Measurements from ENCODE around the gene RFTN2. TPM values are rescaled to one million over a fixed set of nuclear protein-coding genes. Genes with fewer than 3 reads are reported as not detected.

The RFTN2 gene
- total RNA-seq, 1 donor from 2014 or later = 29.9 TPM

GRCh38 chr2:197539734-197540133, 135.7 kb downstream of the RFTN2 start:
- no peak for DNase-seq

- DNase-seq = no peak
Measured at GRCh38 chr2:197538412-197538811, 137.0 kb downstream of the RFTN2 start.

Small RNA genes within 50 kb of the gene (small RNA-seq; reads per million reads assigned to genes)
- gene AC020550.1 = not detected

Other genes with a start within 250 kb of the RFTN2 start
- 394 TPM for gene SF3B1, start 240.6 kb downstream of the RFTN2 start, total RNA-seq
- gene COQ10B, start 222.0 kb downstream of the RFTN2 start, total RNA-seq = 31.7 TPM
- 158 TPM for gene HSPD1, start 175.7 kb downstream of the RFTN2 start, total RNA-seq
- 63.3 TPM for gene HSPE1, start 175.2 kb downstream of the RFTN2 start, total RNA-seq
- gene MOB4, start 159.5 kb downstream of the RFTN2 start, total RNA-seq = 101 TPM
- 12.5 TPM for gene MARS2, start 29.8 kb upstream of the RFTN2 start, total RNA-seq
- not detected for gene BOLL, start 109.7 kb upstream of the RFTN2 start, total RNA-seq
- gene PLCL1, start 129.0 kb upstream of the RFTN2 start, total RNA-seq = 26.0 TPM